Kidney (tissue), 14 donors: Measurements from ENCODE around the gene FAM124B. TPM values are rescaled to one million over a fixed set of nuclear protein-coding genes. Genes with fewer than 3 reads are reported as not detected.

Source experiments
- DNase-seq, 5 donors: peaks; one replicate each; pipeline ENCODE4 v3.0.0-alpha.2; 2013 to 2020
- FAIRE-seq: peaks from 2 replicates; lab custom pipeline; 2012; peaks lifted over from hg19 to GRCh38; lab: Jason Lieb, UNC
- H3K27ac ChIP-seq, 2 donors: one replicate each; pipeline ENCODE4 v1.7.0; 2013; ENCODE audit warnings: low read depth in 2 of 2, low read length in 2 of 2, inconsistent platforms in 1 of 2
- H3K27me3 ChIP-seq: one replicate; pipeline ENCODE4 v1.7.1; 2013; ENCODE audit warnings: low read length, inconsistent platforms; ENCODE audit not compliant: control insufficient read depth, insufficient read depth
- H3K36me3 ChIP-seq, 3 donors: one replicate each; pipeline versions ENCODE4 v1.7.0 to v1.7.1; 2013; ENCODE audit warnings: low read length in 3 of 3, control low read depth in 1 of 3, inconsistent platforms in 1 of 3; ENCODE audit not compliant: insufficient read depth in 3 of 3, control insufficient read depth in 2 of 3
- H3K4me1 ChIP-seq, 3 donors: one replicate each; pipeline versions ENCODE4 v1.7.0 to v1.7.1; 2013; ENCODE audit warnings: low read length in 3 of 3, inconsistent platforms in 1 of 3, low read depth in 1 of 3; ENCODE audit not compliant: control insufficient read depth in 2 of 3, insufficient read depth in 2 of 3
- H3K4me3 ChIP-seq, 3 donors: one replicate each; pipeline versions ENCODE4 v1.7.0 to v1.8.1; 2013; ENCODE audit warnings: low read length in 3 of 3, control low read depth in 1 of 3, inconsistent platforms in 1 of 3
- H3K9ac ChIP-seq, 3 donors: one replicate each; pipeline versions ENCODE4 v1.7.0 to v1.7.1; 2013; ENCODE audit warnings: low read length in 3 of 3, control low read depth in 1 of 3, inconsistent platforms in 1 of 3
- H3K9me3 ChIP-seq, 3 donors: one replicate each; pipeline versions ENCODE4 v1.7.0 to v1.7.1; 2013; ENCODE audit warnings: low read length in 3 of 3, control low read depth in 1 of 3, inconsistent platforms in 1 of 3; ENCODE audit not compliant: control insufficient read depth in 2 of 3, insufficient read depth in 1 of 3
- intact Hi-C: fragments of 100-400 bp; cut with DNase I; formaldehyde crosslinking; loops from one replicate; pipeline ENCODE4 v1.11.1; 2022
- polyA plus RNA-seq: library from polyadenylated mRNA; stranded (reverse); fragments of 350-450 nt; fragmentation: Illumina TruSeq; extraction: RNeasy Lipid Tissue Mini Kit (QIAGEN cat#74804); gene quantifications from one replicate; pipeline ENCODE4 v1.2.3, GENCODE V29; 2014; ENCODE audit warnings: low read depth, low replicate concordance; ENCODE audit not compliant: insufficient read depth
- total RNA-seq: library from RNA; stranded (reverse); fragmentation: NEBNext Ultra II Directional; extraction: Animal tissue kit (Norgen Biotek cat#: 25700); gene quantifications from one replicate; pipeline ENCODE4 v1.2.1, GENCODE V29; 2021
- TF ChIP-seq, protein P1 (sequence below): IDR thresholded peaks from 3 replicates; pipeline ENCODE4 v1.5.1; 2012; ENCODE audit warnings: mild to moderate bottlenecking, moderate library complexity, borderline replicate concordance; ENCODE audit not compliant: insufficient read depth; ENCODE audit errors: extremely low read depth
- donor health status: control.
- donor health status: control.
- donor health status: control.
- donor health status: control.
- donor health status: control.
- donor health status: DM: yes; HTN: yes; CAD: no.
- donor health status: Normal renal cell carcinoma (clear cell type).

Gene FAM124B
- total and polyA plus RNA-seq, 2 donors from 2014 or later: 0.90 to 2.0 TPM

GRCh38 chr2:224379986-224380385 lies 21.9 kb downstream of the FAM124B start:
- TF ChIP-seq, protein P1, sequence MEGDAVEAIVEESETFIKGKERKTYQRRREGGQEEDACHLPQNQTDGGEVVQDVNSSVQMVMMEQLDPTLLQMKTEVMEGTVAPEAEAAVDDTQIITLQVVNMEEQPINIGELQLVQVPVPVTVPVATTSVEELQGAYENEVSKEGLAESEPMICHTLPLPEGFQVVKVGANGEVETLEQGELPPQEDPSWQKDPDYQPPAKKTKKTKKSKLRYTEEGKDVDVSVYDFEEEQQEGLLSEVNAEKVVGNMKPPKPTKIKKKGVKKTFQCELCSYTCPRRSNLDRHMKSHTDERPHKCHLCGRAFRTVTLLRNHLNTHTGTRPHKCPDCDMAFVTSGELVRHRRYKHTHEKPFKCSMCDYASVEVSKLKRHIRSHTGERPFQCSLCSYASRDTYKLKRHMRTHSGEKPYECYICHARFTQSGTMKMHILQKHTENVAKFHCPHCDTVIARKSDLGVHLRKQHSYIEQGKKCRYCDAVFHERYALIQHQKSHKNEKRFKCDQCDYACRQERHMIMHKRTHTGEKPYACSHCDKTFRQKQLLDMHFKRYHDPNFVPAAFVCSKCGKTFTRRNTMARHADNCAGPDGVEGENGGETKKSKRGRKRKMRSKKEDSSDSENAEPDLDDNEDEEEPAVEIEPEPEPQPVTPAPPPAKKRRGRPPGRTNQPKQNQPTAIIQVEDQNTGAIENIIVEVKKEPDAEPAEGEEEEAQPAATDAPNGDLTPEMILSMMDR: no peak
- H3K36me3 ChIP-seq: no peaks in the 10 kb centered on the region
- H3K9ac ChIP-seq: no peak overlapping the region
- FAIRE-seq (no peak), DNase-seq (no peak)
- no peaks in the 10 kb centered on the region for H3K4me1 ChIP-seq
- H3K27ac ChIP-seq: no peak overlapping the region
- H3K9me3 ChIP-seq: no peaks in the 10 kb centered on the region
- intact Hi-C loops: no loop called here
- no peak overlapping the region for H3K4me3 ChIP-seq
- no peaks in the 10 kb centered on the region for H3K27me3 ChIP-seq

GRCh38 chr2:224379172-224379571 lies 22.7 kb downstream of the FAM124B start:
- H3K36me3 ChIP-seq: no peaks in the 10 kb centered on the region
- TF ChIP-seq, protein P1: no peak
- H3K27ac ChIP-seq: no peak overlapping the region
- DNase-seq (no peak), FAIRE-seq (no peak)
- intact Hi-C loops: no loop called here
- H3K27me3 ChIP-seq: no peaks in the 10 kb centered on the region
- H3K4me1 ChIP-seq: no peaks in the 10 kb centered on the region
- H3K9ac ChIP-seq: no peak overlapping the region
- no peaks in the 10 kb centered on the region for H3K9me3 ChIP-seq
- H3K4me3 ChIP-seq: no peak overlapping the region

DNA sequence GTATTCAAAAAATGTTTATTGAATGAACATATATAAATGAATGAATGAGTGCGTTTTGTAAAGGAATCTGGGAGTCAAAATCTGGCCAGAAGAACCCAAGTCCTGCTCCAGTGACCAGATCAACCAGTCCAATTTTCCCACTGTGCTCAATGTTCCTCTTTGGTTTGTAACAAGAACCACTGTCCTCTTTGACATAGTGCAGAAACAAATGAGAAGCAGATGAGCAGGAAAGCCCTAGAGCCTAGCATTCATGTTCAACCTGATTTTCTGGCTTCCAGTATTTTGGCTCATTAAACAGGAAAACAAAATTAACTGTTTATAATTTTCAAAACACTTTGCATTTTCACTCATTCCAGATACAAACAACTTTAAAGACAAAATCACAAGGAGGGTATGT lies 23.2 kb downstream of the FAM124B start:
- TF ChIP-seq, protein P1: no peak
- Histone ChIP-seq H3K36me3 (no peaks in the 10 kb centered on the region), H3K4me1 (no peaks in the 10 kb centered on the region), H3K27me3 (no peaks in the 10 kb centered on the region), H3K9me3 (no peaks in the 10 kb centered on the region), H3K4me3 (no peak overlapping the region), H3K27ac (no peak overlapping the region), H3K9ac (no peak overlapping the region)
- DNase-seq: no peak
- intact Hi-C loops: no loop called here
- no peak for FAIRE-seq
